Small intestine (tissue), 7 donors: ENCODE results near the gene UQCRQ. TPM values are rescaled to one million over a fixed set of nuclear protein-coding genes. Genes with fewer than 3 reads are reported as not detected.

Experiments used
- DNase-seq, 2 donors: peaks; one replicate each; pipeline versions ENCODE4 v3.0.0 to v3.0.0-alpha.2; 2013
- FAIRE-seq: peaks from 2 replicates; lab custom pipeline; 2012; peaks lifted over from hg19 to GRCh38; lab: Jason Lieb, UNC
- H3K27ac ChIP-seq, 3 donors: one replicate each; pipeline ENCODE4 v1.5.1; 2013; ENCODE audit warnings: low read length in 2 of 3, mild to moderate bottlenecking in 2 of 3, control low read depth in 1 of 3, inconsistent platforms in 1 of 3, low read depth in 1 of 3, moderate library complexity in 1 of 3
- H3K27me3 ChIP-seq, 3 donors: one replicate each; pipeline ENCODE4 v1.6.1; 2013; ENCODE audit warnings: low read length in 3 of 3, inconsistent platforms in 1 of 3; ENCODE audit not compliant: control insufficient read depth in 3 of 3, insufficient read depth in 3 of 3
- H3K36me3 ChIP-seq, 3 donors: one replicate each; pipeline ENCODE4 v1.6.1; 2013; ENCODE audit warnings: low read length in 3 of 3, inconsistent platforms in 1 of 3, low read depth in 1 of 3, mild to moderate bottlenecking in 1 of 3, moderate library complexity in 1 of 3; ENCODE audit not compliant: control insufficient read depth in 3 of 3, insufficient read depth in 2 of 3
- H3K4me1 ChIP-seq, 3 donors: one replicate each; pipeline ENCODE4 v1.6.1; 2013; ENCODE audit warnings: low read length in 2 of 3, inconsistent platforms in 1 of 3, low read depth in 1 of 3, mild to moderate bottlenecking in 1 of 3, moderate library complexity in 1 of 3; ENCODE audit not compliant: control insufficient read depth in 3 of 3, insufficient read depth in 2 of 3
- H3K4me3 ChIP-seq, 3 donors: one replicate each; pipeline ENCODE4 v1.5.1; 2013; ENCODE audit warnings: low read length in 3 of 3, control low read depth in 1 of 3, inconsistent platforms in 1 of 3, low read depth in 1 of 3, mild to moderate bottlenecking in 1 of 3, moderate library complexity in 1 of 3
- H3K9me3 ChIP-seq, 2 donors: one replicate each; pipeline ENCODE4 v1.6.1; 2013; ENCODE audit warnings: low read depth in 1 of 2, low read length in 1 of 2; ENCODE audit not compliant: control insufficient read depth in 2 of 2, insufficient read depth in 1 of 2
- WGBS, 3 donors: extraction: QIAGEN DNeasy Blood & Tissue Kit; methylation state at CpG; one replicate each; pipeline ENCODE4 v1.1.7; 2013; 5-methylcytosine and 5-hydroxymethylcytosine counted together
- polyA plus RNA-seq, 4 donors: library from polyadenylated mRNA; stranded (reverse) in 3 of 4; unstranded in 1 of 4; fragments of 200-250 nt in 3 of 4; fragments of 120-200 nt in 1 of 4; gene quantifications; one replicate each; pipeline versions ENCODE4 v1.2.1 to v1.2.3, GENCODE V29; 2013
- donor health status: healthy with polysubstance abuse.
- donor health status: control.
- donor health status: control.
- donor health status: Bipolar disorder and iron deficiency.
- donor health status: healthy.

UQCRQ gene
- polyA plus RNA-seq, 4 donors: 225 to 872 (median 544) TPM

DNA sequence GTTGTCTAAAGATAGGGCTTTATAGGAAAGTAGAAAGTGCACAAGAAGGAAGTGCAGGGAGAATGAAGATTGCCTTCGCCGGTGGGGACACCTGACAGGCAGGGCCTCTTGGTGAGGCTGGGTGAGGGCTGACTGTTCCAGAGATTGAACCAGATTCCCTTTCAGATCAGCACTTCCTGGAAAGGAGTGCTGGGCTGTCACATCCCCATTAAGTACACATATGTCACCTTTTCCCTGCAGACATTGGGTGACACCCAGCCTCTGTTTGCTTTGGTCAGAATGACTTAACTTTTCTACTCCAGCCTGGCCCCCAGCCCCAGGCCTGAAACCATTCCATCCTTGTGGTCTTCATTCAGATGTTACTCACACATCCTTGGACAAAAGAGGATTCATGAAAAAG lies 28.6 kb upstream of the UQCRQ start:
- Histone ChIP-seq H3K27ac (peak overlapping the region in 2 of 3 donors; percentile 86 to 90), H3K9me3 (no peaks in the 10 kb centered on the region), H3K4me3 (no peak overlapping the region), H3K27me3 (no peaks in the 10 kb centered on the region), H3K4me1 (peaks cover 6 to 53% (median 7%) of the 10 kb centered on the region in 3 donors), H3K36me3 (no peaks in the 10 kb centered on the region)
- WGBS, 3 donors: 6 to 56% (median 30%) methylated on average over 2 of the region's 2 CpGs
- FAIRE-seq: no peak
- peak; percentile 73 to 83 for DNase-seq

DNA sequence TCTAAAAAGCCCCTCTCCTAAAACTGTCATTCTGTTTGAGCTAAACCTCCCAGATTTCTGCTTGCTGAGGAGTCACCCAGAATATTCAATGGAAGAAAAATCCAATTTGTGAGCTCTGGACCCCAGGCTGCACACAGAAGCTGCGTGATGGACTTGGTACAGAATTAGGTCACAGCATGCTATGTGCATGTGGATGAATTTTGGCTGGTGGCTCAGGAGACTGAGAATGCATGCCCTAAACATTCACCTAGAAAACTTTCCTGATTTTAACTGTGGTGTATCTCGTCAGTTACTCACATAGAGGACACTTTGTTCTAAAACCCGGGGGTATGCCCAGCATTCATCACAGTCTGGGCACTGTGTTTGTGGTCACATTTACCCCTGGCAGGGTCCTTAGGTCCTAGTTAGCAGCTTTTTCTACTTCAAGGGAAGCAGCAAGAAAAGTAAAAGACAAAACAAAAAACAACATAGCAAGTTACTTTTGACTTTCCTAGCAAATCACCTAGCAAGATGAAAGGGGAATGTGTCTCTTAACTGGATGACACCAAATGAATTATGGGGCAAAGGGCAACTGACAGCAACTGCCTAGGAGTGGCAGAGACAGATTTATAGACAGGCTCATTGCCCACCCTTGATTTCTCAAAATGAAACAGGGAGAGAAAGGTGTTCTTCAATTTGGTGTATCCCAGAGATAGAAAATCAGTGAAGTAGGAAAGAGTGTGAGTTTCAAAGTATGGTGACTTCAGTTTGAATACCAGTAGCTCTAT lies 27.7 kb upstream of the UQCRQ start:
- Histone ChIP-seq H3K27me3 (no peaks in the 10 kb centered on the region), H3K36me3 (no peaks in the 10 kb centered on the region), H3K27ac (peak overlapping the region in 2 of 3 donors; percentile 86 to 90), H3K4me1 (peaks cover 6 to 53% (median 7%) of the 10 kb centered on the region in 3 donors), H3K9me3 (no peaks in the 10 kb centered on the region), H3K4me3 (no peak overlapping the region)
- DNase-seq (peak in 1 of 2 donors; percentile 45), FAIRE-seq (no peak)
- WGBS, 3 donors: 30 to 65% (median 41%) methylated on average over 3 of the region's 3 CpGs

DNA sequence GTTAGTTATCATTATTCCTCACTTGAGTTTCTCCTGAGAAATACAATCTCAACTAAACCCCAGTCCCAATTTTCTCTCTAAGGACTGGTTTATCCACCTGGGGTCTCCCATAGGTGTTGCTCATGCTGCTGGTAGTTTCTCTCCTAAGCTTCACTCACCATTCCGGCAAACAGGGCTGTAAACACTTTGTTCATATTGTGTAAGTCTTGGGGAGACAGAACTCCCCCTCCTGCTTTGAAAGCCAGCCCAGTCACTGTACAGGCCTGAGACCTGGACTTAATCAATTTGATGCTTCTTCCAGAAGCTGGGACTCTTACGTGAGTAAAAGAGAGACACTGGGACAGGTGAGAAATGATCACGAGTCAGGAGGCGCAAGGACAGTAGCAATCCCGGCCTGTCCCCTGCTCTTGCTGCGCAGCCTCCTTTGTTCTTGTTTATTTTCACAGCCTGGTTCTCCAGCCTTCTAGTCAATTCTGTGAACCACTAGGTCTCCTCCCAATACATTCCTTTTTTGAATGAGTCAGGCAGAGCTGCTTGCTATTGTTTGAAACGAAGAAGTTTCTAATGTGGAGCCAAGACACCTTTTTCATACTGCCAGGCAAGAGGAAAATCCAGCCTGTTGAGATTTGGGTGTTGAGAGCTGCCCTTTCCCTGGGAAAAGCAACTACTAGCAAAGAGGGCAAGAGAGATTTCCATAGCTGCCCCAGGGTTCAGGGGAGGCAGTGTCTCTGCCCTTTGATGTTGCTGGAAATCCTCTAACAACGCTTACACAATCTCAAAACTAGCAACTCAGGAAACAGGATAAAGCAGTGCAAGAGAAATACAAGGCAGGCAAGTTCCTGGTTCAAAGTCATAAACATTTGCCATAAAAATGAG lies 26.8 kb upstream of the UQCRQ start:
- FAIRE-seq (no peak), DNase-seq (peak; percentile 84 to 88)
- Histone ChIP-seq H3K36me3 (no peaks in the 10 kb centered on the region), H3K27me3 (no peaks in the 10 kb centered on the region), H3K9me3 (no peaks in the 10 kb centered on the region), H3K4me3 (no peak overlapping the region), H3K27ac (peak overlapping the region; percentile 43 to 90 (median 86)), H3K4me1 (peaks cover 6 to 53% (median 7%) of the 10 kb centered on the region in 3 donors)
- 21 to 51% (median 41%) methylated on average over 8 of the region's 8 CpGs for WGBS, 3 donors

DNA sequence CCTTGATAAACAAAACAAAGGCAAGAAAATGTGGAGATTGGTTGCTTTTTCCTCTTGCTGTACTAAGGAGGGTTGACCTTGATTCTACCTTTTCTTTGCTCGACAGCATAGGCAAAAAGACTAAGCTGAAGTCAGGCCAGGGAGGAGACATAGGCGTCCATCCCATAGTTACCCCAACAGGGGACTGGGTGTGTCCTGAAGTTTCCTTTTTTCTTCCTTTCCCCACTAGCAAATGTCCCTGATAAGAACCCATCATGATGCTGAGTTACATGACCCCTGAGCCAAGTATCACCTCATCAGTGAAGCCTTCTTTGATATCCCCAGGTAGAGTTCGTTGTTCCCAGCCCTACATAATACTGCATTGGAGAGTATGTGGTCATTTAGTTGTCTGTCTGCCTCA lies 26.1 kb upstream of the UQCRQ start:
- Histone ChIP-seq H3K27ac (peak overlapping the region in 2 of 3 donors; percentile 86 to 90), H3K27me3 (no peaks in the 10 kb centered on the region), H3K36me3 (no peaks in the 10 kb centered on the region), H3K4me3 (no peak overlapping the region), H3K4me1 (peaks cover 6 to 53% (median 7%) of the 10 kb centered on the region in 3 donors), H3K9me3 (no peaks in the 10 kb centered on the region)
- FAIRE-seq (no peak), DNase-seq (no peak)
- 18 to 55% (median 34%) methylated on average over 3 of the region's 3 CpGs for WGBS, 3 donors

DNA sequence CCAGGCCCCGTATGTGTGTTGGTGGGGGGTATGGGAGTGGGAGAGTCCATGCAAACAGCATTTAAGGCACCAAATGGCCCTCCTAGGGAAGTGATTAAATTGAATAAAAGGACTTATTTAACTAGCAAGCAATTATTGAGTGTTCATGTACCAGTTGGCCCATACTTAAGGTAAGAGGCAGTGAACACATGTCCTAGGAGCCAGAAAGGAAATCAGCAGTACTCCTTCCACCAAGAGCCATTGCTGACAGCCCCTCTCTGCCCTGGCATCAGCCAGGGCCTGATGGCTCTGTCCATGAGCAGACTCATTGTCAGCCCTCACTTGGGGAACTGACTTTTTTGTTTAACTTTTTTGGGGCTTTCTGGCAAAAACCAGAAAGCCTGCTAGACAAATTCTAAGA lies 25.5 kb upstream of the UQCRQ start:
- H3K27ac ChIP-seq: peak overlapping the region in 2 of 3 donors; percentile 86 to 90
- H3K9me3 ChIP-seq: no peaks in the 10 kb centered on the region
- H3K36me3 ChIP-seq: no peaks in the 10 kb centered on the region
- H3K4me3 ChIP-seq: no peak overlapping the region
- FAIRE-seq: no peak
- H3K27me3 ChIP-seq: no peaks in the 10 kb centered on the region
- peaks cover 6 to 51% (median 7%) of the 10 kb centered on the region in 3 donors for H3K4me1 ChIP-seq
- WGBS, 3 donors: 35 to 46% (median 39%) methylated on average over 1 of the region's 1 CpG
- DNase-seq: no peak

DNA sequence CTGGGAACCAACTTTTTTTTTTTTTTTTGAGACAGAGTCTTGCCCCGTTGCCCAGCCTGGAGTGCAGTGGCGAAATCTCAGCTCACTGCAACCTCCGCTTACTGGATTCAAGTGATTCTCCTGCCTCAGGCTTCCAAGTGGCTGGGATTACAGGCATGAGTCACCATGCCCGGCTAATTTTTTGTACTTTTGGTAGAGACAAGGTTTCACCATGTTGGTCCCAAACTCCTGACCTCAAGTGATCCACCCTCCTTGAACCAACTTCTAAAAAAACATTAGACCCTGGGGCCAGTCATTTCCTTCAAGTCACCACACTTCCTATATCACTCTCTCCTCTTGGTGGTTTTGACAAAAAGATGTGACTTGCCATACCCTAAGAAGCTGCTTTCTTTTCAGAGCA lies 25.1 kb upstream of the UQCRQ start:
- H3K4me3 ChIP-seq: no peak overlapping the region
- H3K36me3 ChIP-seq: no peaks in the 10 kb centered on the region
- no peaks in the 10 kb centered on the region for H3K27me3 ChIP-seq
- DNase-seq: no peak
- no peak for FAIRE-seq
- WGBS, 3 donors: 81 to 90% (median 82%) methylated on average over 4 of the region's 4 CpGs
- H3K27ac ChIP-seq: peak overlapping the region in 1 of 3 donors; percentile 86
- H3K4me1 ChIP-seq: peaks cover 6 to 51% (median 7%) of the 10 kb centered on the region in 3 donors
- no peaks in the 10 kb centered on the region for H3K9me3 ChIP-seq

DNA sequence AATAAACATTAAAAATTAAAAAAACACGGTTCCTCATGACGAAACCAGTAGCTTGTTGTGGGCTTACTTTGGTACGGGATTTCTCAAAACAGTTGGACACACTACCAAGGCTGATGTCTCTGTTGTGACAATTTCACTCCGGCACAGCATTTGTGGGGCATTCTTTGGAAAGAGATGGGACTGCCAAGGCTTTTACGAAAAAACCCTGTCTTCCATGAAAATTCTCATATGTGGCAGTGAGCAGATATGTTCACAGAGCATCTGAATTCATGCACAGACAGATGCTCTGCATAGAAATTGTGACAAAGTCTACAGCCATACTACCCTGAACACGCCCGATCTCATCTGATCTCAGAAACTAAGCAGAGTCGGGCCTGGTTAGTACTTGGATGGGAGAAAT lies 18.2 kb upstream of the UQCRQ start:
- WGBS, 3 donors: 92 to 94% (median 92%) methylated on average over 8 of the region's 8 CpGs
- H3K27ac ChIP-seq: no peak overlapping the region
- peaks cover 0 to 16% (median 0%) of the 10 kb centered on the region in 3 donors for H3K4me1 ChIP-seq
- DNase-seq (no peak), FAIRE-seq (no peak)
- no peaks in the 10 kb centered on the region for H3K9me3 ChIP-seq
- H3K27me3 ChIP-seq: no peaks in the 10 kb centered on the region
- no peaks in the 10 kb centered on the region for H3K36me3 ChIP-seq
- H3K4me3 ChIP-seq: no peak overlapping the region

DNA sequence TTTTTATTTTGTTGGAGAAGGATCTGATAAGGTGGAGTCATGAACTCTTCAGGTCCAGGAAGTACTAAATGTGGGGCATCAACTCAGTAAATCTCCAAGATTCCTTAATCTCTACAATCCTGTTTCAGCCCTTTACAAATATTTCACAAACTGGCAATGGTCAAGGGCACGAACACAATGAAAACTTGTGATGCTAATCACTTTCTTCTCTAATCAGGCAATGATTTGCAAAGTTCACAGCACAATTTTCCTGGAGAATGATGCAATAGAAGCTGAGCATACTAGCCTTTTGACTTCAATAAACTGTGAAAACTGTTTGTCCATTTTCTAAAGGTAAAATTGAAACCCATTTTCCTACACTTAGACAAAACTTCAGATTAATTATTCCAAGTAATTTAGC lies 17.1 kb upstream of the UQCRQ start:
- Histone ChIP-seq H3K4me3 (no peak overlapping the region), H3K27ac (peak overlapping the region in 1 of 3 donors; percentile 46), H3K4me1 (peaks cover 0 to 16% (median 0%) of the 10 kb centered on the region in 3 donors), H3K9me3 (no peaks in the 10 kb centered on the region), H3K27me3 (no peaks in the 10 kb centered on the region), H3K36me3 (no peaks in the 10 kb centered on the region)
- DNase-seq (peak in 1 of 2 donors; percentile 64), FAIRE-seq (no peak)
- WGBS, 3 donors: 3 to 50% (median 22%) methylated on average over 1 of the region's 1 CpG
